ENCODE data around the gene DVL2. TPM values are rescaled to one million over a fixed set of nuclear protein-coding genes. Genes with fewer than 3 reads are reported as not detected.
A peak's percentile ranks its signal among the peaks of the same experiment; 100 is the strongest.

The DVL2 gene
- total RNA-seq, 1 experiment from 2014 or later = 36.9 TPM

GRCh38 chr17:7282752-7283321 is 48.5 kb upstream of the DVL2 start:
- Histone ChIP-seq H3K27me3 (ENCODE audit: low read length) (no peaks in the 10 kb centered on the region), H3K9me3 (ENCODE audit: low read length) (no peaks in the 10 kb centered on the region), H3K79me2 (ENCODE audit: low read length) (no peaks in the 10 kb centered on the region), H3K9ac (ENCODE audit: low read length) (no peak overlapping the region), H3K4me1 (ENCODE audit: insufficient read depth, low read length) (peaks cover 10% of the 10 kb centered on the region), H2AFZ (ENCODE audit: low read length) (no peak overlapping the region), H3K4me2 (ENCODE audit: low read length) (no peak overlapping the region), H3K4me3 (ENCODE audit: low read length) (no peak overlapping the region), H4K20me1 (ENCODE audit: low read length) (no peaks in the 10 kb centered on the region), H3K36me3 (ENCODE audit: low read depth, low read length) (no peaks in the 10 kb centered on the region), H3K27ac (ENCODE audit: low read length) (no peak overlapping the region), H3K9me2 (replicated peaks; ENCODE audit: low read length) (no peaks in the 10 kb centered on the region), H3F3A (ENCODE audit: low read length, unreplicated experiment) (no peaks in the 10 kb centered on the region)
- intact Hi-C loops (cut with micrococcal nuclease) = no loop called here
- ATAC-seq (no peak), DNase-seq (no peak)
- TF ChIP-seq, protein P1, sequence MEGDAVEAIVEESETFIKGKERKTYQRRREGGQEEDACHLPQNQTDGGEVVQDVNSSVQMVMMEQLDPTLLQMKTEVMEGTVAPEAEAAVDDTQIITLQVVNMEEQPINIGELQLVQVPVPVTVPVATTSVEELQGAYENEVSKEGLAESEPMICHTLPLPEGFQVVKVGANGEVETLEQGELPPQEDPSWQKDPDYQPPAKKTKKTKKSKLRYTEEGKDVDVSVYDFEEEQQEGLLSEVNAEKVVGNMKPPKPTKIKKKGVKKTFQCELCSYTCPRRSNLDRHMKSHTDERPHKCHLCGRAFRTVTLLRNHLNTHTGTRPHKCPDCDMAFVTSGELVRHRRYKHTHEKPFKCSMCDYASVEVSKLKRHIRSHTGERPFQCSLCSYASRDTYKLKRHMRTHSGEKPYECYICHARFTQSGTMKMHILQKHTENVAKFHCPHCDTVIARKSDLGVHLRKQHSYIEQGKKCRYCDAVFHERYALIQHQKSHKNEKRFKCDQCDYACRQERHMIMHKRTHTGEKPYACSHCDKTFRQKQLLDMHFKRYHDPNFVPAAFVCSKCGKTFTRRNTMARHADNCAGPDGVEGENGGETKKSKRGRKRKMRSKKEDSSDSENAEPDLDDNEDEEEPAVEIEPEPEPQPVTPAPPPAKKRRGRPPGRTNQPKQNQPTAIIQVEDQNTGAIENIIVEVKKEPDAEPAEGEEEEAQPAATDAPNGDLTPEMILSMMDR (conservative IDR thresholded peaks at IDR 0.05; ENCODE audit: low read depth, low read length) = no peak
- TF ChIP-seq EZH2 (IDR thresholded peaks at IDR 0.05; ENCODE audit: low read length, unreplicated experiment) (no peak), EZH2phosphoT487 (IDR thresholded peaks at IDR 0.05; ENCODE audit: borderline replicate concordance, low read length) (no peak)
- ChIA-PET POLR2A (ENCODE audit: unreplicated experiment) (no interaction called here), CTCF (interaction anchor here (0.6 to 1.2 kb wide), 2 partner anchors 9 to 14 kb away, joined by 3 read pairs; no protein-coding TSS in a partner anchor)
- no TSS peak for BruUV-seq (replicated peaks)

- peak overlapping the region; percentile 72; the same call in 1 of the 2 replicates for H2AFZ ChIP-seq (ENCODE audit: low read length)
- no peaks in the 10 kb centered on the region for H3K79me2 ChIP-seq (ENCODE audit: low read length)
- ATAC-seq (no peak), DNase-seq (no peak)
- H3K9me3 ChIP-seq (ENCODE audit: low read length) = no peaks in the 10 kb centered on the region
- no peaks in the 10 kb centered on the region for H3K36me3 ChIP-seq (ENCODE audit: low read depth, low read length)
- H4K20me1 ChIP-seq (ENCODE audit: low read length) = no peaks in the 10 kb centered on the region
- H3K9me2 ChIP-seq (replicated peaks; ENCODE audit: low read length) = no peaks in the 10 kb centered on the region
- no peaks in the 10 kb centered on the region for H3K27me3 ChIP-seq (ENCODE audit: low read length)
- POLR2A ChIA-PET (ENCODE audit: unreplicated experiment) = no interaction called here
- BruUV-seq (replicated peaks) = no TSS peak
- no peak for TF ChIP-seq EZH2phosphoT487 (IDR thresholded peaks at IDR 0.05; ENCODE audit: borderline replicate concordance, low read length)
- TF ChIP-seq EZH2 (IDR thresholded peaks at IDR 0.05; ENCODE audit: low read length, unreplicated experiment) = no peak
- TF ChIP-seq, protein P1 (conservative IDR thresholded peaks at IDR 0.05; ENCODE audit: low read depth, low read length) = no peak
- H3F3A ChIP-seq (ENCODE audit: low read length, unreplicated experiment) = no peaks in the 10 kb centered on the region
- no peak overlapping the region for H3K9ac ChIP-seq (ENCODE audit: low read length)
- CTCF ChIA-PET = interaction anchor here (0.6 to 1.2 kb wide), 2 partner anchors 10 to 14 kb away, joined by 3 read pairs; no protein-coding TSS in a partner anchor
- H3K4me1 ChIP-seq (ENCODE audit: insufficient read depth, low read length) = peaks cover 10% of the 10 kb centered on the region
- H3K27ac ChIP-seq (ENCODE audit: low read length) = no peak overlapping the region
- peak overlapping the region; percentile 100 for H3K4me2 ChIP-seq (ENCODE audit: low read length)
- peak overlapping the region; percentile 71 for H3K4me3 ChIP-seq (ENCODE audit: low read length)
- intact Hi-C loops (cut with micrococcal nuclease) = loop anchor here (1.0 to 2.0 kb wide), 3 partner anchors 14 to 29 kb away; partner anchors contain the start of gene ELP5
Measured at GRCh38 chr17:7281953-7282751, 47.8 kb upstream of the DVL2 start.

Measured in PC-3 (cell line).